HG03354 (cell line): ENCODE data around the gene ABR.

Experiments
- ATAC-seq: cut with Tn5 transposase; IDR thresholded peaks from one replicate; pipeline ENCODE4 v1.9.1; 2021; ENCODE audit warnings: mild to moderate bottlenecking; ENCODE audit not compliant: unreplicated experiment, poor library complexity, severe bottlenecking

The ABR gene

GRCh38 chr17:1179818-1180742 is at the start of gene ABR:
Gene ABR, minus strand, starts transcription at chr17:1179981. Its CDS starts 254 bp downstream, at chr17:1179727.
- no peak for ATAC-seq

DNA sequence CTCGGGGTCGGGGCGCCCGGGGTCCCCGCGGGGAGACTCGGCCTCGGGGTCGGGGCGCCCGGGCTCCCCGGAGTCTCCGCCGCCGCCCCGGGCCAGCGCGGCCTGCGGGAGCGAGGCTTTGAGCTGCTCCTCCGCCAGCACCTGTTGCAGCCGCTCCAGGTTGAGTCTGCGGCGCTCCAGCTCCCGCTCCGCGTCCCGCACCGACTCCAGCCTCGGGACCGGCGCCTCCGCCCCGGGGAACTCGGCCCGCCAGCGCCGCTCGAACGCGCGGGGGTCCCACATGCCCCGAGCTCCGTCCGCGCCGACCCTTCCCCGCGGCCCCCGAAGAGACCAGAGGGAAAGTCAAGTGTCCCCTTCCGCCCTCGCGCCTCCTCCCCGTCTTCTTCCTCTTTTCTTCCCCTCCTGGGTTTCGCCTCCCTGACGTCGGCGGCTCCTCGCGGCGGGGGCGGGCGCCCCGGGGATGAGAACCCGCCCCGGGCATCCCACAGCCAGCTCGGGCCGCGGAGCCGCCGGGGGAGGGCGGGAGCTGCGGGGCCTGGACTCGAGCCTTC is 49.6 kb upstream of the ABR start:
- ATAC-seq: peak; percentile 47

GRCh38 chr17:1228781-1229348 is 49.1 kb upstream of the ABR start:
- peak; percentile 30 for ATAC-seq

GRCh38 chr17:1227917-1228780 is 48.4 kb upstream of the ABR start:
- peak; percentile 47 for ATAC-seq

- no peak for ATAC-seq
Measured at GRCh38 chr17:1227365-1227764, 47.6 kb upstream of the ABR start.

DNA sequence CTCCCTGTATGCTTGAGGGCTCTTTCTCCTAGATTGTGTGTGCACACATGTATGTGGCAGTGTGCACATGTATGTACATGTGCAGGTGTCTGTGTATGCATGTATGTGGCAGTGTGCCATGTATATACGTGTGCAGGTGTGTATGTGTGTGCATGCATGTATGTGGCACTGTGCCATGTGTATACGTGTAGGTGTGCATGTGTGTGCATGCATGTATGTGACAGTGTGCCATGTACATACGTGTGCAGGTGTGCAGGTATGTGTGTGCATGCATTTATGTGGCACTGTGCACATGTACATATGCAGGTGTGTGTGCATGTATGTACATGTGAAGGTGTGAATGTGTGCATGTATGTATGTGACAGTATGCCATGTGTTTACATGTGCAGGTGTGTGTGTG is 46.5 kb upstream of the ABR start:
- ATAC-seq: no peak

GRCh38 chr17:1224330-1224729 is 44.5 kb upstream of the ABR start:
- no peak for ATAC-seq

GRCh38 chr17:1223662-1224061 is 43.9 kb upstream of the ABR start:
- ATAC-seq: no peak

DNA sequence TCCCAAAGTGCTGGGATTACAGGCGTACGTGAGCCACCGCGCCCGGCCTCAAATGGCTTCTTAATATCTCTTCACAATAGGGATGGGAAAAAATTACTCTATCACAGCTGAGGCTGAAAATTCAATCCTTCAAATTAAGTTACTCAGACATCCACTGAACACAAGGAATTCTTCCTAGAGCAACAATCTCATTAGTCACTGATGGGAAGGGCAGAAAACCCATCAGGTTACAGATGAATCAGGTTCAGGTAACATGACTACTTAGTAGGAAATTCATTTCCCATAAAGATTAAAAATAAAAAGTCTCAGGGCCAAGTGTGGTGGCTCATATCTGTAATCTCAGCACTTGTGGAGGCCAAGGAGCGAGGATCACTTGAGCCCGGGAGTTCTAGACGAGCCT is 42.5 kb upstream of the ABR start:
- no peak for ATAC-seq

DNA sequence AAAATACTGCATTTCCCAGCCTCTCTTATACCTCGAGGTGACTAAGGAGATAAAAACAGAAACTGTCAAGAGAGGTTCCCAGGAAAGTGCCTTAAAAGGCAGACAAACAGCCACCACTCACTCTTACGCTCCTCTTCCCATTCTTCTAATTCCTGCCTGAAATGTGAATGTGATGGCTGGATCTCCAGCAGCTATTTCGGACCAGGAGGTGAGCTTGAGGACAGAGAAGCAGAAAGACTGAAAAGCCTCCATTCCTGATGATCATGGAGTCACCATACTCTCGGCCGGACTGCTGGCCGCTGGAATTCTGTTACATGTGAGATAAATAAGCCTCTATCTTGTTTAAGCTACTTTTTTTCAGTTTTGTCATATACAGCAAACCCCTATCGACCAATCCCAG is 41.4 kb upstream of the ABR start:
- no peak for ATAC-seq

GRCh38 chr17:1220346-1220745 is 40.6 kb upstream of the ABR start:
- ATAC-seq: no peak

- ATAC-seq: no peak
Measured at GRCh38 chr17:1217089-1217385, 37.3 kb upstream of the ABR start.

- ATAC-seq: no peak
Measured at GRCh38 chr17:1216217-1217088, 36.7 kb upstream of the ABR start.

DNA sequence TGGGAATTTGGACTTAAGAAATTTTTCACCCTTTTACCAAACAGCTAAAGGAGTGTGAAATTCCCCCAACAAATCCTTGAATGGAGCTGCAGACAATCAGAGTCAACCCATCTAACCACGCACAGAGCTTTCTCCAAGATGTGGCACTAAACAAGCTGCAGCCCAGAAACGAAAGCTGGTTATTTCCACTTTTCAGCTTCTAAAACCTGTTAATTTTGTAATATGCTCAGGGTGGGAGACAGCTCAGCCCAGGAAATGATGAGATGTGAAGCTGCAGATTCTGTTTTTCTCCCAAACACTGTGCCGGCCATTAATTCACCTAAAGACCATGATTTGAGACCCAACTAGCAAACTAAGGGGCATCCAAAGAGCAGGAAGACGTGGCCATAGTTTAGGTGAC is 33.2 kb upstream of the ABR start:
- no peak for ATAC-seq

DNA sequence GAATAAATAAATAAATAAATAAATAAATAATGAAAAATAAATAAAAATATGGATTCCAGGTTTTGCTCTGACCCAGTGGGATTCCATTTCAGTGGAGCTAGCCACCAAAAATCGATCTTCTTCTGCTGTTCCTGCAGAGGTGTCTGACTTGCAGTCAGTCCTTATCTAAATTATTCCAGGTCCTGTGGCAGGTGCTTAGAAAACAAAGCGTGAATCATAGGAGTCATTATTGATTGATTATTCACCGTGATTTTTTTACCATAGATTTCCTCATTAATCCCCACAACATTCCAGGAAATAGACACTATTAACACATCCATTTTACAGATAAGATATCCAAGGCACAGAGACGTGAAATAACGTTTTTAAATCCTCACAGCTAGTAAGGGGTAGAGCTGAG is 31.5 kb upstream of the ABR start:
- no peak for ATAC-seq

GRCh38 chr17:1208966-1209365 is 29.2 kb upstream of the ABR start:
- ATAC-seq: no peak

- ATAC-seq: no peak
Measured at GRCh38 chr17:1206026-1206777, 26.4 kb upstream of the ABR start.

DNA sequence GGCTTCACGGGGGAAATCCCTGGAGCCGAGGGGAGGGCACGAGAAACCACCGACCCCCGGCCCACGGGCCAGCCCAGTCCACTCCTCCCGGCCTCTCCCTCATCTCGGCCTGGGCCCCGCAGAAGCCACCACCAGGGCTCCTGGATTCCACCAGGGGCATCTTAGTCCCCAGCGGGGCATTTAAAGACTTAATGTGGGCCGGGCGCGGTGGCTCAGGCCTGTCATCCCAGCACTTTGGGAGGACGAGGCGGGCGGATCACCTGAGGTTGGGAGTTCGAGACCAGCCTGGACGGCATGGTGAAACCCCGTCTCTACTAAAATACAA is 24.1 kb upstream of the ABR start:
- no peak for ATAC-seq
